K562 (cell line): Measurements from ENCODE around the gene LAMB2. TPM values are rescaled to one million over a fixed set of nuclear protein-coding genes. Genes with fewer than 3 reads are reported as not detected.

Experiments
- BHLHE40 ChIP-seq: IDR thresholded peaks from 2 replicates; pipeline ENCODE4 v1.6.1; 2011; ENCODE audit warnings: low read length, improper control_type of control experiment
- CBX8 ChIP-seq: fragments of 200-600 bp; sonication (generic); IDR thresholded peaks from 2 replicates; pipeline ENCODE4 v1.6.1; 2012; ENCODE audit warnings: borderline replicate concordance, mixed run types, low read depth, mild to moderate bottlenecking, moderate library complexity, mixed read lengths, low read length, control low read depth, inconsistent platforms; ENCODE audit not compliant: poor library complexity, severe bottlenecking; ENCODE audit errors: extremely low read depth
- FOXJ2 ChIP-seq: fragments of 200-800 bp; sonication (Bioruptor generic); IDR thresholded peaks from 2 replicates; pipeline ENCODE4 v1.6.1; 2016; ENCODE audit warnings: missing genetic modification characterization, missing compliant biosample characterization
- NR2C2 ChIP-seq, 2 experiments: fragments of 200-800 bp in 1 of 2; sonication (Bioruptor generic) in 1 of 2; sonication (generic) in 1 of 2; formaldehyde crosslinking in 1 of 2; IDR thresholded peaks; 2 replicates each; pipeline versions ENCODE4 v1.6.1 to v1.8.0; 2016 to 2022; ENCODE audit warnings: mild to moderate bottlenecking in 1 of 2, missing compliant biosample characterization in 1 of 2, missing genetic modification characterization in 1 of 2, missing genetic modification reagents in 1 of 2
- NR3C1 ChIP-seq: sonication (generic); formaldehyde crosslinking; IDR thresholded peaks from 2 replicates; pipeline ENCODE4 v1.8.1; 2022; ENCODE audit warnings: missing genetic modification reagents
- PPARD ChIP-seq: fragments of 250-450 bp; sonication (Bioruptor Pico); IDR thresholded peaks from 2 replicates; pipeline ENCODE4 v1.8.0; 2022; ENCODE audit warnings: inconsistent platforms, mild to moderate bottlenecking, moderate library complexity
- PTBP1 ChIP-seq: fragments of 200-400 bp; formaldehyde crosslinking; IDR thresholded peaks from 2 replicates; pipeline ENCODE4 v1.6.1; 2017; ENCODE audit warnings: low read depth, low read length
- RBM14 ChIP-seq: fragments of 200-400 bp; formaldehyde crosslinking; IDR thresholded peaks from 2 replicates; pipeline ENCODE4 v1.6.1; 2018; ENCODE audit warnings: low read depth, mild to moderate bottlenecking, low read length, moderate library complexity, borderline replicate concordance; ENCODE audit not compliant: insufficient read depth
- RNF2 ChIP-seq: sonication (generic); IDR thresholded peaks from 2 replicates; pipeline ENCODE4 v1.6.1; 2016
- SIN3B ChIP-seq: fragments of 450-650 bp; IDR thresholded peaks from 2 replicates; pipeline ENCODE4 v1.6.1; 2017; ENCODE audit warnings: low read depth, mild to moderate bottlenecking, moderate library complexity
- STAT5A ChIP-seq: IDR thresholded peaks from 2 replicates; pipeline ENCODE4 v1.6.1; 2012; ENCODE audit warnings: low read length, inconsistent platforms, borderline replicate concordance
- TAL1 ChIP-seq: fragments of 450-650 bp; IDR thresholded peaks from 2 replicates; pipeline ENCODE4 v1.6.1; 2016; ENCODE audit warnings: mild to moderate bottlenecking
- TEAD4 ChIP-seq, 2 experiments: sonication (generic) in 1 of 2; formaldehyde crosslinking in 1 of 2; IDR thresholded peaks; 2 replicates each; pipeline versions ENCODE4 v1.6.1 to v1.8.0; 2012 to 2022; ENCODE audit warnings: borderline replicate concordance in 1 of 2, inconsistent platforms in 1 of 2, low read length in 1 of 2, mild to moderate bottlenecking in 1 of 2, missing genetic modification reagents in 1 of 2
- polyA plus RNA-seq, 8 experiments: library from polyadenylated mRNA; depleted of rRNA in 4 of 8; stranded (reverse) in 5 of 8; unstranded in 3 of 8; fragments of >200 nt; fragmentation: Nextera tagmentation in 2 of 8; fragmentation: Illumina TruSeq in 1 of 8; extraction: Ambion mirVana in 2 of 8; extraction: Trizol in 1 of 8; gene quantifications; 2 replicates each; pipeline versions ENCODE4 v1.2.1 to v1.2.3, GENCODE V29; 2011 to 2014; ENCODE audit warnings: inconsistent platforms in 1 of 8, missing spikeins in 1 of 8
- total RNA-seq, 7 experiments: library from RNA; depleted of rRNA in 6 of 7; stranded (reverse); fragments of >200 nt in 6 of 7; fragmentation: Illumina TruSeq in 2 of 7; extraction: Trizol in 2 of 7; gene quantifications; 2 replicates each; pipeline versions ENCODE4 v1.2.1 to v1.2.3, GENCODE V29; 2011 to 2021; ENCODE audit warnings: low replicate concordance in 1 of 7
- TF ChIP-seq, protein P1 (sequence below): fragments of 250-450 bp; sonication (Bioruptor Pico); IDR thresholded peaks from 2 replicates; pipeline ENCODE4 v1.4.0; 2020
- TF ChIP-seq, protein P2 (sequence below): sonication (generic); formaldehyde crosslinking; IDR thresholded peaks from 2 replicates; pipeline ENCODE4 v1.9.0; 2022; ENCODE audit warnings: mild to moderate bottlenecking, missing genetic modification reagents
- TF ChIP-seq, protein P3 (sequence below), 2 experiments: fragments of 450-650 bp; conservative IDR thresholded peaks; 2 replicates each; pipeline ENCODE4 v1.6.1; 2017; ENCODE audit warnings: mild to moderate bottlenecking in 2 of 2, moderate library complexity in 2 of 2
- TF ChIP-seq, protein P4 (sequence below): conservative IDR thresholded peaks from 2 replicates; pipeline ENCODE4 v1.6.1; 2011; ENCODE audit warnings: low read depth, mild to moderate bottlenecking, low read length; ENCODE audit not compliant: control insufficient read depth
- TF ChIP-seq, protein P5 (sequence below): fragments of 250-450 bp; sonication (Bioruptor Pico); IDR thresholded peaks from 2 replicates; pipeline ENCODE4 v1.4.0; 2020; ENCODE audit warnings: mild to moderate bottlenecking
- TF ChIP-seq, protein P6 (sequence below): sonication (generic); formaldehyde crosslinking; IDR thresholded peaks from 2 replicates; pipeline ENCODE4 v1.8.0; 2022; ENCODE audit warnings: missing genetic modification reagents, mild to moderate bottlenecking, moderate library complexity, borderline replicate concordance

The LAMB2 gene
- total and polyA plus RNA-seq, 9 of the 15 experiments (the other 6 are each of a cell fraction or from before 2014, with no cell fraction given): 1.4 to 26.0 (median 16.2) TPM

DNA sequence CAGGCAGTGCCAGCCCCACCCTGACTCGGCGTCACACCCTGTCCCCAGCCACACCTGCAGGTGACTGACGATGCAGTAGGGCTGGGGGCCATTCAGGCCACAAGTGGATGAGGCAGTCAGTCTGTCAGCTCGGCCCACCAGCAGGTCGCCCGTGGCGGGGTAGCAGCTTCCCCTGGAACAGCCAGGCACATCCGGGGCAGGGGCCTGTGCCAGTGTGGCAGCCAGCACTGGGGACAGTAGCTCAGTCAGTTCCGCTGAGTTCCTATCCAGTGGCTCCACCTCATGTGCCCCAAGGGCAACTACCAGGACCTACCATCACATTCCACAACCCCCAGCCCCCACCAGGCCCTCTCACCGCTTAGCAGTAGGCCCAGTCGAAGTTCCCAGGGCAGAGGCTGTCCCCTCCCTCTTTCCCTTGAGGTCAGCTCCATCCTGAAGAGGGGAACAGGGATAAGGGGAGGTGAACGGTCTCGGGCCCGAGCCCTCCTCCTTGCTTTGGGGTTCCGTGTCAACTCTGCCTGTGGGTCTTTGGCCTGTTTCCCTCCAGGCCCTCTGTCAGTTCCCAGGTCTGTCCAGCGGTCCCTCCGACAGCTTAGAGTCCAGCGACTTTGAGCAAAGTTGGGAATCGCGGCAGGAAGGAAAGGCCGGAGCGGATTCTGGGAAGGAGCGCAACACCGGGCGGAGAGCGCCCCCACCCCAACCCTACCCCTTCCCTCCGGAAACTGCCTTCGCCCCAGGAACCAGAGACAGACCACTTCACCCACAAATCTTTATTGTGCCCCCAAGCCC, at the start of gene LAMB2 (continued):
- TF ChIP-seq, protein P1, sequence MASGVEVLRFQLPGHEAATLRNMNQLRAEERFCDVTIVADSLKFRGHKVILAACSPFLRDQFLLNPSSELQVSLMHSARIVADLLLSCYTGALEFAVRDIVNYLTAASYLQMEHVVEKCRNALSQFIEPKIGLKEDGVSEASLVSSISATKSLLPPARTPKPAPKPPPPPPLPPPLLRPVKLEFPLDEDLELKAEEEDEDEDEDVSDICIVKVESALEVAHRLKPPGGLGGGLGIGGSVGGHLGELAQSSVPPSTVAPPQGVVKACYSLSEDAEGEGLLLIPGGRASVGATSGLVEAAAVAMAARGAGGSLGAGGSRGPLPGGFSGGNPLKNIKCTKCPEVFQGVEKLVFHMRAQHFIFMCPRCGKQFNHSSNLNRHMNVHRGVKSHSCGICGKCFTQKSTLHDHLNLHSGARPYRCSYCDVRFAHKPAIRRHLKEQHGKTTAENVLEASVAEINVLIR (CRISPR knock-in tag): no peak
- TF ChIP-seq TEAD4 (IDR thresholded peaks at IDR 0.05; ENCODE audit: low read length): no peak
- TF ChIP-seq TEAD4 (CRISPR knock-in tag; IDR thresholded peaks at IDR 0.05; ENCODE audit: borderline replicate concordance): no peak
- no peak for TF ChIP-seq PTBP1
- TF ChIP-seq, protein P2, sequence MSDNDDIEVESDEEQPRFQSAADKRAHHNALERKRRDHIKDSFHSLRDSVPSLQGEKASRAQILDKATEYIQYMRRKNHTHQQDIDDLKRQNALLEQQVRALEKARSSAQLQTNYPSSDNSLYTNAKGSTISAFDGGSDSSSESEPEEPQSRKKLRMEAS: peak; percentile 30; the same call in 1 of the 2 replicates
- TF ChIP-seq, protein P3, sequence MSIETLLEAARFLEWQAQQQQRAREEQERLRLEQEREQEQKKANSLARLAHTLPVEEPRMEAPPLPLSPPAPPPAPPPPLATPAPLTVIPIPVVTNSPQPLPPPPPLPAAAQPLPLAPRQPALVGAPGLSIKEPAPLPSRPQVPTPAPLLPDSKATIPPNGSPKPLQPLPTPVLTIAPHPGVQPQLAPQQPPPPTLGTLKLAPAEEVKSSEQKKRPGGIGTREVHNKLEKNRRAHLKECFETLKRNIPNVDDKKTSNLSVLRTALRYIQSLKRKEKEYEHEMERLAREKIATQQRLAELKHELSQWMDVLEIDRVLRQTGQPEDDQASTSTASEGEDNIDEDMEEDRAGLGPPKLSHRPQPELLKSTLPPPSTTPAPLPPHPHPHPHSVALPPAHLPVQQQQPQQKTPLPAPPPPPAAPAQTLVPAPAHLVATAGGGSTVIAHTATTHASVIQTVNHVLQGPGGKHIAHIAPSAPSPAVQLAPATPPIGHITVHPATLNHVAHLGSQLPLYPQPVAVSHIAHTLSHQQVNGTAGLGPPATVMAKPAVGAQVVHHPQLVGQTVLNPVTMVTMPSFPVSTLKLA (conservative IDR thresholded peaks at IDR 0.05): 0 out of 4 replicates have a peak, but pooled peaks of 1 of the 2 experiments have one; percentile 29
- no peak for TF ChIP-seq PPARD
- TF ChIP-seq, protein P4, sequence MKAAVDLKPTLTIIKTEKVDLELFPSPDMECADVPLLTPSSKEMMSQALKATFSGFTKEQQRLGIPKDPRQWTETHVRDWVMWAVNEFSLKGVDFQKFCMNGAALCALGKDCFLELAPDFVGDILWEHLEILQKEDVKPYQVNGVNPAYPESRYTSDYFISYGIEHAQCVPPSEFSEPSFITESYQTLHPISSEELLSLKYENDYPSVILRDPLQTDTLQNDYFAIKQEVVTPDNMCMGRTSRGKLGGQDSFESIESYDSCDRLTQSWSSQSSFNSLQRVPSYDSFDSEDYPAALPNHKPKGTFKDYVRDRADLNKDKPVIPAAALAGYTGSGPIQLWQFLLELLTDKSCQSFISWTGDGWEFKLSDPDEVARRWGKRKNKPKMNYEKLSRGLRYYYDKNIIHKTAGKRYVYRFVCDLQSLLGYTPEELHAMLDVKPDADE: no peak
- TF ChIP-seq BHLHE40: no peak
- TF ChIP-seq NR2C2 (CRISPR knock-in tag; IDR thresholded peaks at IDR 0.05): no peak
- TF ChIP-seq NR2C2 (tag; IDR thresholded peaks at IDR 0.05): no peak
- TF ChIP-seq TAL1: no peak
- no peak for TF ChIP-seq SIN3B
- TF ChIP-seq, protein P5, sequence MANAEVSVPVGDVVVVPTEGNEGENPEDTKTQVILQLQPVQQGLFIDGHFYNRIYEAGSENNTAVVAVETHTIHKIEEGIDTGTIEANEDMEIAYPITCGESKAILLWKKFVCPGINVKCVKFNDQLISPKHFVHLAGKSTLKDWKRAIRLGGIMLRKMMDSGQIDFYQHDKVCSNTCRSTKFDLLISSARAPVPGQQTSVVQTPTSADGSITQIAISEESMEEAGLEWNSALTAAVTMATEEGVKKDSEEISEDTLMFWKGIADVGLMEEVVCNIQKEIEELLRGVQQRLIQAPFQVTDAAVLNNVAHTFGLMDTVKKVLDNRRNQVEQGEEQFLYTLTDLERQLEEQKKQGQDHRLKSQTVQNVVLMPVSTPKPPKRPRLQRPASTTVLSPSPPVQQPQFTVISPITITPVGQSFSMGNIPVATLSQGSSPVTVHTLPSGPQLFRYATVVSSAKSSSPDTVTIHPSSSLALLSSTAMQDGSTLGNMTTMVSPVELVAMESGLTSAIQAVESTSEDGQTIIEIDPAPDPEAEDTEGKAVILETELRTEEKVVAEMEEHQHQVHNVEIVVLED: no peak
- TF ChIP-seq RNF2: no peak
- no peak for TF ChIP-seq RBM14
- no peak for TF ChIP-seq NR3C1 (CRISPR knock-in tag)
- TF ChIP-seq STAT5A: no peak
- TF ChIP-seq CBX8: no peak
- TF ChIP-seq, protein P6, sequence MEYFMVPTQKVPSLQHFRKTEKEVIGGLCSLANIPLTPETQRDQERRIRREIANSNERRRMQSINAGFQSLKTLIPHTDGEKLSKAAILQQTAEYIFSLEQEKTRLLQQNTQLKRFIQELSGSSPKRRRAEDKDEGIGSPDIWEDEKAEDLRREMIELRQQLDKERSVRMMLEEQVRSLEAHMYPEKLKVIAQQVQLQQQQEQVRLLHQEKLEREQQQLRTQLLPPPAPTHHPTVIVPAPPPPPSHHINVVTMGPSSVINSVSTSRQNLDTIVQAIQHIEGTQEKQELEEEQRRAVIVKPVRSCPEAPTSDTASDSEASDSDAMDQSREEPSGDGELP (CRISPR knock-in tag): 0 out of 2 replicates have a peak, but pooled peaks have one; percentile 29
- no peak for TF ChIP-seq FOXJ2 (tag)
